Activated CD4-positive, alpha-beta memory T cell treated with anti-CD3 and anti-CD28 coated beads for 36 hours (primary cell): Measurements from ENCODE around the gene PRDX2. TPM values are rescaled to one million over a fixed set of nuclear protein-coding genes. Genes with fewer than 3 reads are reported as not detected.
A peak's percentile ranks its signal among the peaks of the same experiment; 100 is the strongest.

Source experiments
- CTCF ChIA-PET: fragments of 350-600 bp; sonication (Branson Sonifier 250); formaldehyde crosslinking; loops from one replicate; lab custom pipeline; 2021; ENCODE audit warnings: antibody characterized with exemption, inconsistent platforms; lab: Charles Lee
- POLR2A ChIA-PET: fragments of 350-600 bp; sonication (Branson Sonifier 250); formaldehyde crosslinking; loops from one replicate; lab custom pipeline; 2021; ENCODE audit warnings: antibody characterized with exemption; lab: Charles Lee
- DNase-seq: peaks from one replicate; pipeline ENCODE4 v3.0.0-alpha.2; 2020
- H3K27ac Mint-ChIP-seq: one replicate; pipeline ENCODE4 v1.8.0; 2021; ENCODE audit warnings: mixed read lengths
- H3K27me3 Mint-ChIP-seq: one replicate; pipeline ENCODE4 v1.8.0; 2021; ENCODE audit warnings: mixed read lengths
- H3K36me3 Mint-ChIP-seq: one replicate; pipeline ENCODE4 v1.8.0; 2021; ENCODE audit warnings: mixed read lengths
- H3K4me1 Mint-ChIP-seq: one replicate; pipeline ENCODE4 v1.8.0; 2021; ENCODE audit warnings: low read depth, mixed read lengths
- H3K4me3 Mint-ChIP-seq: one replicate; pipeline ENCODE4 v1.8.0; 2021; ENCODE audit warnings: mild to moderate bottlenecking, mixed read lengths
- H3K9me3 Mint-ChIP-seq: one replicate; pipeline ENCODE4 v1.8.0; 2021; ENCODE audit warnings: mixed read lengths
- intact Hi-C: fragments of 100-400 bp; cut with micrococcal nuclease; formaldehyde crosslinking; loops from one replicate; pipeline ENCODE4 v1.15.1; 2023
- total RNA-seq, 2 experiments: library from RNA; stranded (reverse); gene quantifications; one replicate each; pipeline ENCODE4 v1.2.3, GENCODE V29; 2021

The PRDX2 gene
- total RNA-seq, 2 experiments from 2014 or later: 253 to 258 TPM

DNA sequence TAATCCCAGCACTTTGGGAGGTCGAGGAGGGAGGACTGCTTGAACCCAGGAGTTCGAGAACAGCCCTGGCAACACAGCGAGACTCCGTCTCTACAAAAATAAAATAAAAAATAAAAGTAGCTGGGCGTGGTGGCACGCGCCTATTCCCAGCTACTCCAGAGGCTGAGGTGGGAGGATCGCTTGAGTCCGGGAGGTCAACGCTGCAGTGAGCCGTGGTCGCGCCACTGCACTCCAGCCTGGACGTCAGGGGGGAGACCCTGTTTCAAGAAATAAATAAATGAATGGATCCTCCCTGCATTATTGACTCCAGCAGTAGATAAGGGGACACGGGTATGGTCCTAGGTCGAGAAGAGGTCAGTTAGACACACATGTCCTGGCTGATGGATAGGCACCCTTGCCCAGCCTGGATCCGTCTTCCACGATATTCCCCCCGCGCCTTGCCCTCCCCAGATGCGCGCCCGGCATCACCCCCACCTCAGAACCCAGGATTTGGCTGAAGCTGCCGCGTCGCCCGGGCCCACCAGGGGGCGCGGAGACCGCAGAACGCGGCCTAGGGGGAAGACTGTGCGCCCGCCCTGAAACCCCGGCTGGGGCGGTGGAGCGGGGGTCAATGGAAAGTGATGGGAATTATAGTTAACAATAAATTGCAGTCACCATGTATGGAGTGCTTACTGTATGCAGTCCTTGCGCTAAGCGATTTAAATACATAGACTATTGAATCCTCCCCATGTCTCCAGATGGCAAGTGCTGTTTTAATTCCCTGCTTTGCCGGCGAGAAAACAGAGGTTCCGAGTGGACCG is 24.2 kb downstream of the PRDX2 start:
- no peaks in the 10 kb centered on the region for H3K27me3 Mint-ChIP-seq
- H3K4me3 Mint-ChIP-seq: peak overlapping the region; percentile 76
- peak; percentile 87 for DNase-seq
- peaks cover 40% of the 10 kb centered on the region for H3K4me1 Mint-ChIP-seq
- ChIA-PET CTCF (interaction anchor here (0.6 to 7.8 kb wide), 12 partner anchors 8 to 114 kb away, joined by 3 to 372 read pairs (median 6); partner anchors contain the start of genes GCDH, GET3, JUNB and PRDX2), POLR2A (interaction anchor here (0.7 to 4.0 kb wide), 8 partner anchors 11 to 69 kb away, joined by 3 to 89 read pairs (median 7); partner anchors contain the start of genes GET3 and JUNB)
- H3K9me3 Mint-ChIP-seq: no peaks in the 10 kb centered on the region
- H3K36me3 Mint-ChIP-seq: no peaks in the 10 kb centered on the region
- peak overlapping the region; percentile 87 for H3K27ac Mint-ChIP-seq
- intact Hi-C loops: loop anchor here (1.0 to 5.0 kb wide), 4 partner anchors 14 to 445 kb away; partner anchors contain the start of genes JUNB, MAST1 and ZNF563

DNA sequence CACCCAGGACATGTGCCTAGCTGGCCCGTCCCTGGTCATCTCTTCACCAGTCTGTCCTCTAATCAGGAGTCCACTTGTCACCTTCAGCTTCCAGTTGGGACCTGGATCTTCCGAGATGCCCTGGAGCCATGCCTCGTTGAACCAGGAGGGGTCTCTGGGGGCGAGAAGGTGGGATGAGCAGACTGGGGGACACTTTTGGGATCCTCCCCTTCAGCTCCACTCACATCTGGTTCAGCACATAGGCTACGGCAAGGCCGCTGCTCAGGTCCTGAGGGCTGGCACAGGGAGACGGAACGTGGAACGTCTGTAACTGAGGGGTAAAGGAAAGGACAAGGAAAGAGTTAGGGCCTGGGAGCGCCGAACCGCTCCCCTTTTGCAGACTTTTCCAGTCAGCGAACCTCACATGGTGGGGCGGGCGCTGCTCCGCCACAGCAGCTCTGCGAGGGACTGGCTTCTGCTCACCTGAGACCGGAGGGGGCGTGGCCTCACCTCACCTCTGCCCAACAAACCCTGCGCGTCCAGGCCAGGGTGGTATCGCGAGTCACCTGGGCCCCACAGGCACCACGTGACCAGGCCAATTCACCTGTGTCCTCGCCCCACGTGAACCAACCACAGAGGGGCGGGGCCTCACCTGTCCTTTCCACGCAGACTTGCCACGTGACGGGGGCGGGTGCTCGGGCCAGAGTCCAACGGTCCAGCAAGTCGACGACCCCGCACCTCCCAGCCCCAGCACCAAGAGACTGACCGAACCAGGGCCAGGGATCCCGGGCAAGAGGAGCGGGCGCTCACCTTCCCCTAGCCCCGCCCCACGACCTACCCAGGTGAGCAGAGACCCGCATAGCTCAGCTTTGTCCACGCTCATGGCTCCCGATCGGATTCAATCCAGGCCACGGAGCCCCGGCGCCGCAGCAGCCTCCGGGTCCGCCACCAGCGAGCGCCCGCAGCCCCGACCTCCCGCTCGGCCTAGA is 26.7 kb downstream of the PRDX2 start, which contains the start of gene HOOK2:
Gene HOOK2, minus strand, starts transcription at position 965 of the 968 bp plus-strand sequence. Its CDS starts 103 bp downstream, at position 862.
- no peak for DNase-seq
- no peaks in the 10 kb centered on the region for H3K9me3 Mint-ChIP-seq
- CTCF ChIA-PET: interaction anchor here (0.6 to 10.4 kb wide), 7 partner anchors 8 to 139 kb away, joined by 3 to 372 read pairs (median 5); partner anchors contain the start of genes JUNB, PRDX2 and THSD8
- intact Hi-C loops: loop anchor here (5.0 kb wide), 2 partner anchors 62 to 443 kb away; partner anchors contain the start of genes MAST1 and ZNF563
- no peaks in the 10 kb centered on the region for H3K27me3 Mint-ChIP-seq
- peaks cover 34% of the 10 kb centered on the region for H3K4me1 Mint-ChIP-seq
- POLR2A ChIA-PET: interaction anchor here (1.4 kb wide), 1 partner anchor 16 kb away, joined by 3 read pairs; the partner anchor contains the start of gene JUNB
- H3K4me3 Mint-ChIP-seq: peak within 1 kb of the TSS; percentile 71
- no peaks in the 10 kb centered on the region for H3K36me3 Mint-ChIP-seq
- peak within 1 kb of the TSS; percentile 67 for H3K27ac Mint-ChIP-seq

DNA sequence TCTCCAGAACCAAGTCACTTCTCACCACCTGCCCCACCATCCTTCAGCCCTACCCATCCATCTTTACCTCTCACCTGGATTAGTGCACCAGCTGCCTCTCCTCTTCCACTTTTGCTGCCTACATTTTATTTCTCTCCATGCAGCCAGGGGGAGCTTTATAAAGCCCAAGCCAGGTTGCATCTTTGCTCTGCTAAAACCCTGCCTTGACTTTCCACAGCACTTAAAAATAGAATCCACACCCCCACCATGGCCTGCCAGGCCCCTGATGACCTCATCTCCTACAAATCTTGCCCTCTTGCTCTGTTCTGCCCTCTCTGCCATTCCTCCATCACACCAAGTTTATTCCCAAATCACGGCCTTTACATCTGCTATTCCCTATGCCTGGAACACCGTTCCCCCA is 28.0 kb downstream of the PRDX2 start:
- H3K27ac Mint-ChIP-seq: no peak overlapping the region
- no peak for DNase-seq
- no peak overlapping the region for H3K4me3 Mint-ChIP-seq
- no peaks in the 10 kb centered on the region for H3K9me3 Mint-ChIP-seq
- H3K4me1 Mint-ChIP-seq: peaks cover 29% of the 10 kb centered on the region
- no peaks in the 10 kb centered on the region for H3K27me3 Mint-ChIP-seq
- no peaks in the 10 kb centered on the region for H3K36me3 Mint-ChIP-seq
- ChIA-PET CTCF (interaction anchor here (1.2 to 10.4 kb wide), 6 partner anchors 9 to 75 kb away, joined by 3 to 372 read pairs (median 5); partner anchors contain the start of genes JUNB, PRDX2 and THSD8), POLR2A (interaction anchor here (1.1 kb wide), 1 partner anchor 19 kb away, joined by 3 read pairs; no protein-coding TSS in a partner anchor)
- intact Hi-C loops: no loop called here

DNA sequence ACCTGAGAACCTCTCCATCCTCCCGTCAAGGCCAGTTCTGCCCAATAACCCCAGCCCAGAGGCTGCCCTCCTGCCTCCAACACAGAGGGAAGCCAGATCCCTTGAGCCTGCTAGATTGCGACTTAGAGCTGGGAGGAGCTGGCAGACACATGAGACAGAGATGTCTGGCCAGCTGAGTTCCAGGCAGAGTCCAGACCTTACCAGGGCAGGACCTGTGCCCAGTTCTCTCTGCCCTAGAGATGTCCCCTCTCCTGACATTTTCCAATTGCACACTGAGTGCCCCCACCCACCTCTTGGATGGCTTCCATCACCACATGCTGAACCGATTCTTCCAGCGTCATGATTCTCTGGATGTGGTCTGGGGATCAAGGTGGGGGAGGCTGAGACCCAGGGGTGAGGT is 29.3 kb downstream of the PRDX2 start:
- Mint-ChIP-seq H3K4me3 (peak overlapping the region; percentile 20), H3K27ac (no peak overlapping the region), H3K9me3 (no peaks in the 10 kb centered on the region), H3K27me3 (no peaks in the 10 kb centered on the region), H3K4me1 (peaks cover 23% of the 10 kb centered on the region), H3K36me3 (no peaks in the 10 kb centered on the region)
- POLR2A ChIA-PET: interaction anchor here (0.7 kb wide), 1 partner anchor 24 kb away, joined by 3 read pairs; no protein-coding TSS in a partner anchor
- intact Hi-C loops: no loop called here
- CTCF ChIA-PET: interaction anchor here (1.3 to 10.4 kb wide), 5 partner anchors 13 to 76 kb away, joined by 3 to 372 read pairs (median 5); partner anchors contain the start of genes JUNB, PRDX2 and THSD8
- no peak for DNase-seq

DNA sequence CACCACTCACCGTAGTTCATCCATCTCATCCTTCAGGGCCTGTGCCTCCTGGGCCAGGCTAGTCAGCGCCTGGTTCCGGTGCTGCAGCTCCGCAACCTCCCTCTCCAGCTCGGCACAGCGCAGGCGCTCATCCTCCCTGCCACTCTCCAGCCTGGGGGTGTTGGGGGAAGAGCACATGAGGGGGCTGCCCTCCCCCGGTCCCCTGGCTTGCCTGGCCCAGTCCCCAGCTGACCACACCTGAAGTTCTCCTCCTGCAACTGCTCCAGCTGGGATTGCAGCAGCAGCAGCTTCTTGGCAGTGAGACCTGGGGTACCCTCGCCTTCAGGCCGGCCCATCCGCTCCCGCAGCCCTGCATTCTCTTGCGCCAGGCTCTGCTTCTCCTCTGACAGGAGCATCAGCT is 30.7 kb downstream of the PRDX2 start:
- POLR2A ChIA-PET: interaction anchor here (0.8 to 2.8 kb wide), 2 partner anchors 21 to 28 kb away, joined by 3 to 17 read pairs; partner anchors contain the start of gene JUNB
- no peak for DNase-seq
- Mint-ChIP-seq H3K4me3 (no peak overlapping the region), H3K4me1 (peaks cover 21% of the 10 kb centered on the region), H3K36me3 (no peaks in the 10 kb centered on the region), H3K27me3 (no peaks in the 10 kb centered on the region), H3K9me3 (no peaks in the 10 kb centered on the region), H3K27ac (no peak overlapping the region)
- CTCF ChIA-PET: interaction anchor here (10.4 to 15.7 kb wide), 2 partner anchors 12 to 28 kb away, joined by 110 to 636 read pairs; partner anchors contain the start of genes JUNB, PRDX2, RNASEH2A and THSD8
- intact Hi-C loops: no loop called here

DNA sequence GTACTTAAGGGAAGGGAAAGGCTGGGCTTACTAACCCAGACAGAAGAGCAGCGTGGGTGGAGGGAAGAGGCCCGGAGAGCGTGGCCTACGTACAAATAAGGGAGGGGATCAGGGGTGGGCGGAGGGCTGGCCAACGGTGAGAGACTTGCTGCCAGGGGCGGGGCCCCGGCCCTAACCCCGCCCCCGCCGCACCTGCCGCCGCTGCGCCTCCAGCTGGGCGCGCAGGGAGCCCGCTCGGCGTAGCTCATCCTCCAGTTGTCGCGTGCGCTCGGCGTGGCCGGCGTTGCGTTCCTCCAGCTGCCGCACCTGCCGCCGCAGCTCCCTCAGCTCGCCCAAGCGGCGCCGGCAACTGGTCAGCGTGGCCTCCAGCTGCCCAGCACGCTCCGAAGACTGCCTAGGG is 31.9 kb downstream of the PRDX2 start:
- peak; percentile 84 for DNase-seq
- no peaks in the 10 kb centered on the region for H3K27me3 Mint-ChIP-seq
- no peak overlapping the region for H3K4me3 Mint-ChIP-seq
- peaks cover 18% of the 10 kb centered on the region for H3K4me1 Mint-ChIP-seq
- CTCF ChIA-PET: interaction anchor here (0.6 to 15.7 kb wide), 6 partner anchors 9 to 101 kb away, joined by 3 to 636 read pairs (median 6); partner anchors contain the start of genes JUNB, PRDX2, RNASEH2A and THSD8
- intact Hi-C loops: no loop called here
- no peaks in the 10 kb centered on the region for H3K36me3 Mint-ChIP-seq
- POLR2A ChIA-PET: interaction anchor here (1.2 to 2.8 kb wide), 3 partner anchors 9 to 27 kb away, joined by 3 to 17 read pairs (median 3); partner anchors contain the start of gene JUNB
- no peaks in the 10 kb centered on the region for H3K9me3 Mint-ChIP-seq
- no peak overlapping the region for H3K27ac Mint-ChIP-seq

DNA sequence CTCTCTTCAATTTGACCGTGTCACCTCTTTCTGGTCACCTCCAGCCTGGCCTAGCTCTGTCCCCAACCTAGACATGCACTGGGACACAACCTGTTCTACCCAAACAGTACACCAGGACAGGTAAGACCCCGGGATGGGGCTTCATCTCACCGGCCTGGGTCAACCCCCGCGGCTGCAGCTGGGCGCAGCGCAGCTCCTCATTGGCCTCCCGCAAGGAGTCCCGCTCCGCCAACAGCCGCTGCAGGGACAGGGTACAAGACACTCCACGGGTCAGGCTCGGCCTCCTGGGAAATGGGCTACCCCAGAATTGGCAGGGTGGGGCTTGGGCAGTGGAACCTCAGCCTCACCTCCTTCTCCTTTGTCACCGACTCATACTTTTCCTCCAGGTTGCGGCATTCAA is 33.9 kb downstream of the PRDX2 start:
- H3K4me1 Mint-ChIP-seq: peaks cover 12% of the 10 kb centered on the region
- CTCF ChIA-PET: interaction anchor here (2.4 to 15.7 kb wide), 5 partner anchors 9 to 82 kb away, joined by 17 to 636 read pairs (median 110); partner anchors contain the start of genes JUNB, MAST1, PRDX2 and RNASEH2A
- no peaks in the 10 kb centered on the region for H3K27me3 Mint-ChIP-seq
- DNase-seq: no peak
- no peaks in the 10 kb centered on the region for H3K9me3 Mint-ChIP-seq
- POLR2A ChIA-PET: interaction anchor here (0.7 kb wide), 1 partner anchor 28 kb away, joined by 5 read pairs; no protein-coding TSS in a partner anchor
- intact Hi-C loops: loop anchor here (2.0 kb wide), 1 partner anchor 79 kb away; no protein-coding TSS in a partner anchor
- no peak overlapping the region for H3K27ac Mint-ChIP-seq
- H3K36me3 Mint-ChIP-seq: peaks cover 2% of the 10 kb centered on the region
- no peak overlapping the region for H3K4me3 Mint-ChIP-seq

DNA sequence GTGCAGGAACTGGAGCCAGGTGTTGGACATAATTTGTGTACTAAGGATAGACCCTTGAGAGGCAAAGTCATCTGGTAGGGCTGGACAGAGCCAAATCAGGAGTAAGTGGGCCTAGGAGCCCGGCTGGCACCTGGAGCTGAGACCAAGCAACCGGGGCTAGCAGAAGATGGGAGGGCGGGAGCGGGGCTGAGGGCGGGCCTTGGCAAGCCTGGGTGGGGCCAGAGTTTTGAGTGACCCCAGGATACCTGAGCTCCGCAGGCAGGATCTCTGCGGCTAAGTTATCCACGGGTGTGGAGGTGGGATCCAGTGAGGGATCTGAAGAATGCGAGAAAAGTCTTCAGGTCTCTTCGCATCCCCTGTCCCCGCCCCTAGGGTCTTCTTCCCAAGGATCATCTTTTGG is 34.5 kb downstream of the PRDX2 start:
- no peak overlapping the region for H3K4me3 Mint-ChIP-seq
- no peaks in the 10 kb centered on the region for H3K9me3 Mint-ChIP-seq
- CTCF ChIA-PET: interaction anchor here (2.3 to 15.7 kb wide), 6 partner anchors 8 to 82 kb away, joined by 9 to 636 read pairs (median 78); partner anchors contain the start of genes JUNB, MAST1, PRDX2 and RNASEH2A
- POLR2A ChIA-PET: interaction anchor here (3.1 kb wide), 1 partner anchor 26 kb away, joined by 21 read pairs; the partner anchor contains the start of gene JUNB
- peaks cover 2% of the 10 kb centered on the region for H3K36me3 Mint-ChIP-seq
- no peak overlapping the region for H3K27ac Mint-ChIP-seq
- no peak for DNase-seq
- no peaks in the 10 kb centered on the region for H3K27me3 Mint-ChIP-seq
- H3K4me1 Mint-ChIP-seq: peaks cover 12% of the 10 kb centered on the region
- intact Hi-C loops: loop anchor here (2.0 kb wide), 1 partner anchor 80 kb away; no protein-coding TSS in a partner anchor

DNA sequence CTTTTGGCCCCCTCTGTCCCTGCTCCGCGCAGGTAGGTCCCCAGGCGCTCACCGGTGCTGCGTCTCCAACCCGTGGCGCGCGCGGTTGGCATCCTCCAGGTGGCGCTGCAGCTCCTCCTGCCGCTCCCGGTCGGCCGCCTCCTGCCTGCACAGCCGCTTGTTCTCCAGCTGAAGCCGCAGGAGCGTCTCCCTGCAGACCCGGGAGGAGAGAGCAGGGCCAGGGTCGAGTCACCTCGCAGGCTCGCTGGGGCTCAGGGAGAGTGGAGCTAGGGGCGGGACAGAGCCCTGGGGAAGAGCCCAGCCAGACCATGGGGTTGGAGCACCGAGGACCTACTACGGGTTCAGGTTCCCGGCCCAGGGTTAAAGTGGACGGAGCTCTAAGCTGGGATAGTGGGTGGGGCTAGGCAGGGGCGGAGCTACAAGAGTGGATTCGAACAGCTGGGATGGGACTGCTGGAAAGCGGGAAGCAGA is 35.5 kb downstream of the PRDX2 start:
- Mint-ChIP-seq H3K27me3 (no peaks in the 10 kb centered on the region), H3K4me3 (peak overlapping the region; percentile 43), H3K27ac (no peak overlapping the region), H3K9me3 (no peaks in the 10 kb centered on the region), H3K4me1 (peaks cover 12% of the 10 kb centered on the region), H3K36me3 (peaks cover 2% of the 10 kb centered on the region)
- peak; percentile 91 for DNase-seq
- POLR2A ChIA-PET: interaction anchor here (1.2 to 3.1 kb wide), 5 partner anchors 12 to 81 kb away, joined by 3 to 21 read pairs (median 3); partner anchors contain the start of genes JUNB and THSD8
- intact Hi-C loops: loop anchor here (1.0 to 2.0 kb wide), 2 partner anchors 30 to 81 kb away; no protein-coding TSS in a partner anchor
- CTCF ChIA-PET: interaction anchor here (0.7 to 15.7 kb wide), 32 partner anchors 7 to 199 kb away, joined by 3 to 636 read pairs (median 5); partner anchors contain the start of genes GCDH, HOOK2, JUNB and MAST1

DNA sequence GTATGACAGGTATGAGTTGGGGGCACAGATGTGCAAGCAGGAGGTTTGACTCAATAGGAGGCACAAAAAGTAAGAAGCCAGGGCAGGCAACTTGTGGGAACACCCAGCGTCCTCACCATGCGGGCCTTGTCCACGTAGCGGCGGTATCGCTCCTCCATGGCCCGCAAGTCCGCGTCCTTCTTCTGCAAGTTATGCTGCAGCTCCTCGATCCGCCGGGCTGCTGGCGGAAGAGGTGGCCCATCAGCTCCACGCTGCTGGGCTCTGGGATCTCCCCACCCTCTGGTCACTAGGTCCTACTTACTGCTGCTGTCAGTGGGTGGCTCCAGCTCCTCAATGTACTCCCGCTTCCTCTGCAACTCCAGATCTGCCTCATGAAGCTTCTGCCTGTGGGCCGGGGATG is 36.9 kb downstream of the PRDX2 start:
- Mint-ChIP-seq H3K4me3 (no peak overlapping the region), H3K27ac (no peak overlapping the region), H3K27me3 (no peaks in the 10 kb centered on the region), H3K9me3 (no peaks in the 10 kb centered on the region), H3K36me3 (peaks cover 2% of the 10 kb centered on the region), H3K4me1 (peaks cover 9% of the 10 kb centered on the region)
- intact Hi-C loops: no loop called here
- no peak for DNase-seq
- CTCF ChIA-PET: interaction anchor here (0.6 to 15.7 kb wide), 15 partner anchors 9 to 340 kb away, joined by 3 to 636 read pairs (median 5); partner anchors contain the start of genes GET3, JUNB, PRDX2 and RNASEH2A
- POLR2A ChIA-PET: interaction anchor here (3.1 kb wide), 1 partner anchor 28 kb away, joined by 21 read pairs; the partner anchor contains the start of gene JUNB
